RWPE2 (cell line): ENCODE measurements around the gene MPST.
A peak's percentile ranks its signal among the peaks of the same experiment; 100 is the strongest.

Experiments
- ATAC-seq: fragments of 200-7000 bp; cut with Tn5 transposase; 3 replicates; pipeline ENCODE4 v1.9.1; 2021; ENCODE audit warnings: low read depth
- DNase-seq: peaks from one replicate; pipeline ENCODE4 v3.0.0-alpha.2; 2020; ENCODE audit warnings: low spot score
- H3K27ac ChIP-seq: fragments of 450-650 bp; 2 replicates; pipeline ENCODE4 v1.5.1; 2017; ENCODE audit warnings: mild to moderate bottlenecking; ENCODE audit not compliant: poor library complexity, severe bottlenecking
- H3K27me3 ChIP-seq: fragments of 250-450 bp; sonication (Bioruptor Pico); 2 replicates; pipeline ENCODE4 v1.5.1; 2021; ENCODE audit warnings: mild to moderate bottlenecking, moderate library complexity; ENCODE audit not compliant: insufficient read depth, poor library complexity, severe bottlenecking
- H3K36me3 ChIP-seq: fragments of 250-450 bp; sonication (Bioruptor Pico); 2 replicates; pipeline ENCODE4 v1.5.1; 2020; ENCODE audit warnings: low read depth, mild to moderate bottlenecking, moderate library complexity
- H3K4me1 ChIP-seq: fragments of 250-450 bp; sonication (Bioruptor Pico); 2 replicates; pipeline ENCODE4 v1.5.1; 2021; ENCODE audit warnings: mild to moderate bottlenecking, moderate library complexity; ENCODE audit not compliant: insufficient read depth, poor library complexity, severe bottlenecking
- H3K4me3 ChIP-seq: fragments of 250-450 bp; sonication (Bioruptor Pico); 2 replicates; pipeline ENCODE4 v1.5.1; 2021; ENCODE audit warnings: mild to moderate bottlenecking, moderate library complexity; ENCODE audit not compliant: severe bottlenecking
- H3K9me3 ChIP-seq: fragments of 250-450 bp; sonication (Bioruptor Pico); 2 replicates; pipeline ENCODE4 v1.5.1; 2021; ENCODE audit warnings: mild to moderate bottlenecking, moderate library complexity; ENCODE audit not compliant: severe bottlenecking
- TF ChIP-seq, protein P1 (sequence below): fragments of 450-650 bp; IDR thresholded peaks from one replicate; pipeline ENCODE4 v1.5.1; 2017; ENCODE audit warnings: mild to moderate bottlenecking, moderate library complexity; ENCODE audit not compliant: poor library complexity, severe bottlenecking

MPST gene

GRCh38 chr22:37012956-37013355 is 6.6 kb upstream of the MPST start:
- H3K27me3 ChIP-seq: no peaks in the 10 kb centered on the region
- no peaks in the 10 kb centered on the region for H3K4me1 ChIP-seq
- H3K27ac ChIP-seq: no peak overlapping the region
- ATAC-seq: no peak
- TF ChIP-seq, protein P1, sequence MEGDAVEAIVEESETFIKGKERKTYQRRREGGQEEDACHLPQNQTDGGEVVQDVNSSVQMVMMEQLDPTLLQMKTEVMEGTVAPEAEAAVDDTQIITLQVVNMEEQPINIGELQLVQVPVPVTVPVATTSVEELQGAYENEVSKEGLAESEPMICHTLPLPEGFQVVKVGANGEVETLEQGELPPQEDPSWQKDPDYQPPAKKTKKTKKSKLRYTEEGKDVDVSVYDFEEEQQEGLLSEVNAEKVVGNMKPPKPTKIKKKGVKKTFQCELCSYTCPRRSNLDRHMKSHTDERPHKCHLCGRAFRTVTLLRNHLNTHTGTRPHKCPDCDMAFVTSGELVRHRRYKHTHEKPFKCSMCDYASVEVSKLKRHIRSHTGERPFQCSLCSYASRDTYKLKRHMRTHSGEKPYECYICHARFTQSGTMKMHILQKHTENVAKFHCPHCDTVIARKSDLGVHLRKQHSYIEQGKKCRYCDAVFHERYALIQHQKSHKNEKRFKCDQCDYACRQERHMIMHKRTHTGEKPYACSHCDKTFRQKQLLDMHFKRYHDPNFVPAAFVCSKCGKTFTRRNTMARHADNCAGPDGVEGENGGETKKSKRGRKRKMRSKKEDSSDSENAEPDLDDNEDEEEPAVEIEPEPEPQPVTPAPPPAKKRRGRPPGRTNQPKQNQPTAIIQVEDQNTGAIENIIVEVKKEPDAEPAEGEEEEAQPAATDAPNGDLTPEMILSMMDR: no peak
- no peaks in the 10 kb centered on the region for H3K9me3 ChIP-seq
- DNase-seq: no peak
- H3K4me3 ChIP-seq: no peak overlapping the region
- peaks cover 7% of the 10 kb centered on the region; the same call in 1 of the 2 replicates for H3K36me3 ChIP-seq

DNA sequence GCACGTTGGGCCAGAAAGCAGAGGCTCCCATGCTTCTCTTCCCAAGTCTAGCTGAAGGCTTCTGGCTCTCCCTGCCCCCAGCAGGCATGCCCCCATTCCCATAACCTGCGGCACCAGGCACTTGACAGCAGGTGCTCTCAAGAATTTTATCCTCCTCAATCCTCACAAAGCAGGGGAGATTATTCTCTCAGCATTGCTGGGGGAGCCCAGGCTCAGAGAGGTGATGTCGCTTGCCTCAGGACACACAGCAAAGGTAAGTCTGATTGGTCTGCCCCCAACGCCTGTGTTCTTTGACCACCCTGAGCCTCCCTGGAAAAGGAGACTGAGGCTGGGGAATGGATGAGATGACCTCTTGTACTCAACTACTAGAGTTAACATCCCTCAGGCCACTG is 5.1 kb upstream of the MPST start:
- no peak for ATAC-seq
- Histone ChIP-seq H3K4me3 (no peak overlapping the region), H3K4me1 (no peaks in the 10 kb centered on the region)

GRCh38 chr22:37014835-37015586 is 4.5 kb upstream of the MPST start:
- no peaks in the 10 kb centered on the region for H3K27me3 ChIP-seq
- no peak overlapping the region for H3K27ac ChIP-seq
- DNase-seq: peak; percentile 36
- ATAC-seq: no peak
- no peak overlapping the region for H3K4me3 ChIP-seq
- H3K9me3 ChIP-seq: no peaks in the 10 kb centered on the region
- no peaks in the 10 kb centered on the region for H3K4me1 ChIP-seq
- H3K36me3 ChIP-seq: peaks cover 12% of the 10 kb centered on the region; the same call in 1 of the 2 replicates
- TF ChIP-seq, protein P1: no peak

More for the DNA sequence above, 5.1 kb upstream of the MPST start:
- no peak overlapping the region for H3K27ac ChIP-seq
- H3K36me3 ChIP-seq: peaks cover 12% of the 10 kb centered on the region; the same call in 1 of the 2 replicates
- no peak for DNase-seq
- H3K27me3 ChIP-seq: no peaks in the 10 kb centered on the region
- H3K9me3 ChIP-seq: no peaks in the 10 kb centered on the region
- TF ChIP-seq, protein P1: no peak

DNA sequence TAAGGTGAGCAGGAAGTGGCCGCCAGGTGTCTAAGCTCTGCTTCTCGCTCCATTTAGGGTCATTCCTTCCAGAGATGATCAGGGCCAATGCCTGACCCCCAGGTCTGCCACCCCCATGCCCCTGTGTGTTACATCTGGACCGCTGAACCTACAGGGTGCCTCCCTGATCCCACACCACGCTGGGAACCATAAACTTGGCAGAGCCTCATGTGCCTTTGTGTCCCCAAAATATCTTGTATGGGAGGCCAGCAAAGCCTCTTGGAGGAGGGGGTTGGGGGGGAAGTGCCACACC is 4.0 kb upstream of the MPST start:
- Histone ChIP-seq H3K27ac (no peak overlapping the region), H3K36me3 (peaks cover 12% of the 10 kb centered on the region; the same call in 1 of the 2 replicates), H3K4me1 (no peaks in the 10 kb centered on the region), H3K9me3 (no peaks in the 10 kb centered on the region), H3K4me3 (no peak overlapping the region), H3K27me3 (no peaks in the 10 kb centered on the region)
- TF ChIP-seq, protein P1: no peak
- ATAC-seq (no peak), DNase-seq (peak; percentile 24)
